Breast epithelium (tissue), 4 donors: ENCODE data around the gene UBXN11. TPM values are rescaled to one million over a fixed set of nuclear protein-coding genes. Genes with fewer than 3 reads are reported as not detected.
A peak's percentile ranks its signal among the peaks of the same experiment; 100 is the strongest.

Experiments used
- DNase-seq, 2 donors: peaks; one replicate each; pipeline ENCODE4 v3.0.0-alpha.2; 2019; ENCODE audit warnings: low spot score in 2 of 2
- H3K27ac ChIP-seq, 2 donors: fragments of 200-600 bp; sonication (generic) in 1 of 2; one replicate each; pipeline ENCODE4 v1.5.1; 2016 to 2019; ENCODE audit warnings: mild to moderate bottlenecking in 1 of 2
- H3K27me3 ChIP-seq, 2 donors: fragments of 200-600 bp; sonication (generic) in 1 of 2; one replicate each; pipeline versions ENCODE4 v1.5.1 to v1.6.0; 2017 to 2019; ENCODE audit warnings: control low read depth in 1 of 2, mild to moderate bottlenecking in 1 of 2
- H3K36me3 ChIP-seq: fragments of 200-600 bp; one replicate; pipeline ENCODE4 v1.5.1; 2019
- H3K4me1 ChIP-seq, 2 donors: fragments of 200-600 bp; sonication (generic); one replicate each; pipeline ENCODE4 v1.5.1; 2016 to 2019; ENCODE audit warnings: control low read depth in 1 of 2
- H3K4me3 ChIP-seq, 3 donors: fragments of 200-600 bp; sonication (generic); 1 replicate in 2 of 3; 2 replicates in 1 of 3; pipeline ENCODE4 v1.5.1; 2016 to 2019; ENCODE audit warnings: mild to moderate bottlenecking in 3 of 3, moderate library complexity in 2 of 3
- H3K9me3 ChIP-seq, 2 donors: fragments of 200-600 bp; sonication (generic) in 1 of 2; one replicate each; pipeline ENCODE4 v1.5.1; 2016 to 2019; ENCODE audit warnings: control low read depth in 1 of 2
- CTCF ChIP-seq, 3 donors: fragments of 450-650 bp; IDR thresholded peaks; one replicate each; pipeline ENCODE4 v1.5.1; 2016 to 2017; ENCODE audit warnings: antibody characterized with exemption in 3 of 3, mild to moderate bottlenecking in 3 of 3, moderate library complexity in 3 of 3
- POLR2A ChIP-seq: fragments of 450-650 bp; IDR thresholded peaks from one replicate; pipeline ENCODE4 v1.6.1; 2016; ENCODE audit warnings: antibody characterized with exemption, mild to moderate bottlenecking, moderate library complexity
- POLR2AphosphoS5 ChIP-seq, 3 donors: sonication (generic); formaldehyde crosslinking; IDR thresholded peaks; one replicate each; pipeline ENCODE4 v1.6.1; 2017; ENCODE audit warnings: antibody characterized with exemption in 3 of 3
- intact Hi-C: fragments of 100-400 bp; cut with DNase I; formaldehyde crosslinking; loops from one replicate; pipeline ENCODE4 v1.15.1; 2023; ENCODE audit warnings: low total_unique reads
- total RNA-seq, 3 donors: library from RNA; depleted of rRNA; stranded (reverse); fragments of >200 nt; gene quantifications; one replicate each; pipeline ENCODE4 v1.1.0, GENCODE V29; 2016

UBXN11 gene
- total RNA-seq, 3 donors from 2014 or later, result 15.0 to 25.5 (median 24.9) TPM

GRCh38 chr1:26305667-26306289 is 658 bp downstream of the UBXN11 start:
- intact Hi-C loops, result no loop called here
- peak overlapping the region; percentile 44 to 84 (median 77) for H3K4me3 ChIP-seq
- no peaks in the 10 kb centered on the region for H3K9me3 ChIP-seq
- no peaks in the 10 kb centered on the region for H3K27me3 ChIP-seq
- TF ChIP-seq POLR2AphosphoS5 (IDR thresholded peaks at IDR 0.05) (no peak), CTCF (IDR thresholded peaks at IDR 0.05) (no peak), POLR2A (no peak)
- peak overlapping the region; percentile 56 to 67 for H3K27ac ChIP-seq
- no peaks in the 10 kb centered on the region for H3K36me3 ChIP-seq
- H3K4me1 ChIP-seq, result peaks cover 0 to 8% of the 10 kb centered on the region in 2 donors
- no peak for DNase-seq

- no peak for TF ChIP-seq POLR2A
- no peak for TF ChIP-seq CTCF (IDR thresholded peaks at IDR 0.05)
- intact Hi-C loops, result no loop called here
- no peak for DNase-seq
- Histone ChIP-seq H3K9me3 (no peaks in the 10 kb centered on the region), H3K4me3 (no peak overlapping the region), H3K27ac (peak overlapping the region in 1 of 2 donors; percentile 19), H3K36me3 (no peaks in the 10 kb centered on the region), H3K4me1 (peaks cover 0 to 8% of the 10 kb centered on the region in 2 donors), H3K27me3 (no peaks in the 10 kb centered on the region)
Measured at GRCh38 chr1:26302733-26303405, 3.6 kb downstream of the UBXN11 start.

GRCh38 chr1:26300578-26301275 is 5.7 kb downstream of the UBXN11 start:
- no peak overlapping the region for H3K4me3 ChIP-seq
- DNase-seq, result no peak
- intact Hi-C loops, result no loop called here
- H3K36me3 ChIP-seq, result no peaks in the 10 kb centered on the region
- H3K27ac ChIP-seq, result no peak overlapping the region
- H3K9me3 ChIP-seq, result no peaks in the 10 kb centered on the region
- peaks cover 0 to 5% of the 10 kb centered on the region in 2 donors for H3K4me1 ChIP-seq
- H3K27me3 ChIP-seq, result no peaks in the 10 kb centered on the region
- no peak for TF ChIP-seq CTCF (IDR thresholded peaks at IDR 0.05)
- TF ChIP-seq POLR2A, result no peak
- TF ChIP-seq POLR2AphosphoS5 (IDR thresholded peaks at IDR 0.05), result no peak

GRCh38 chr1:26297791-26298124 is 8.7 kb downstream of the UBXN11 start:
- H3K27ac ChIP-seq, result no peak overlapping the region
- intact Hi-C loops, result no loop called here
- H3K4me1 ChIP-seq, result no peaks in the 10 kb centered on the region
- H3K4me3 ChIP-seq, result no peak overlapping the region
- TF ChIP-seq CTCF (IDR thresholded peaks at IDR 0.05) (no peak), POLR2AphosphoS5 (IDR thresholded peaks at IDR 0.05) (no peak), POLR2A (no peak)
- no peak for DNase-seq
- H3K27me3 ChIP-seq, result no peaks in the 10 kb centered on the region
- H3K36me3 ChIP-seq, result no peaks in the 10 kb centered on the region
- no peaks in the 10 kb centered on the region for H3K9me3 ChIP-seq
